ENCODE data around the gene CDC42SE2.

CDC42SE2 gene

GRCh38 chr5:131384616-131385214 lies 120.9 kb downstream of the CDC42SE2 start:
- in situ Hi-C loops (cut with MboI; ENCODE audit: low sequenced_read_pairs) = loop anchor here (25.0 kb wide), 2 partner anchors 222 to 522 kb away; partner anchors contain the start of genes HINT1 and LYRM7

- in situ Hi-C loops (cut with MboI; ENCODE audit: low sequenced_read_pairs) = loop anchor here (25.0 kb wide), 2 partner anchors 224 to 524 kb away; partner anchors contain the start of genes HINT1 and LYRM7
These were observed 122.3 kb downstream of the CDC42SE2 start for GRCh38 chr5:131386124-131386523.

DNA sequence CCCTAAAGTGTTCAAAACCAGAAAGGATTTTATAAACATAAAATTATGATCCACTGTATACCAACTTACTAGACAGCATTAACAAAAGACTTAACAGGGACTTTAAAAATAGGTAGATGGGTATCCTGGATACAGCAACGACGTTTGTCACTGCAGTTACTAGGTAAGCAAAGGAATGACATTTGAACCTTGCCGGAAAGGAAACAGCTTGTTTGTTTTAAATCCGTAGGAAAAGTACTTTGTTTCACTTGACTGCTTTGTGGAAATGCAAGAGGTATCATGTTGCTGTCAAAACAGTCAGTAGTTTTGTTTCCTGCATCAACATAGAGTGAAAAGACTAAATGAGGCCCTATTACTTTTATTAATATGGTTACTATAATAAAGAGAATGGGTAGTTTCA lies 122.9 kb downstream of the CDC42SE2 start:
- in situ Hi-C loops (cut with MboI; ENCODE audit: low sequenced_read_pairs) = loop anchor here (25.0 kb wide), 2 partner anchors 224 to 524 kb away; partner anchors contain the start of genes HINT1 and LYRM7

DNA sequence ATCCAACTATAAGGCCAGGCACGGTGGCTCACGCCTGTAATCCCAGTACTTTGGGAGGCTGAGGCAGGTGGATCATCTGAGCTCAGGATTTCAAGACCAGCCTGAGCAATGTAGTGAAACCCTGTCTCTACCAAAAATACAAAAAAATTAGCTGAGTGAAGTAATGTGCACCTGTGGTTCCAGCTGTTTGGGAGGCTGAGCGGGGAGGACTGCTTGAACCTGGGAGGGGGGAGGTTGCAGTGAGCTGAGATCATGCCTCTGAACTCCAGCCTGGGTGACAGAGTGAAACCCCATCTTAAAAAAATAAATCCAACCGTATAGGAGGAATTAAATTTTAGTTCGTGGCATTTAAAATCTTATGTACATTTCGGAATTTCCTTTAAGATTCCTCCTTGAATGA lies 123.4 kb downstream of the CDC42SE2 start:
- in situ Hi-C loops (cut with MboI; ENCODE audit: low sequenced_read_pairs) = loop anchor here (25.0 kb wide), 2 partner anchors 225 to 525 kb away; partner anchors contain the start of genes HINT1 and LYRM7

- in situ Hi-C loops (cut with MboI; ENCODE audit: low sequenced_read_pairs) = loop anchor here (25.0 kb wide), 2 partner anchors 227 to 527 kb away; partner anchors contain the start of genes HINT1 and LYRM7
These were observed 125.4 kb downstream of the CDC42SE2 start for GRCh38 chr5:131389096-131389868.

- in situ Hi-C loops (cut with MboI; ENCODE audit: low sequenced_read_pairs) = loop anchor here (25.0 kb wide), 2 partner anchors 228 to 528 kb away; partner anchors contain the start of genes HINT1 and LYRM7
These were observed 126.0 kb downstream of the CDC42SE2 start for GRCh38 chr5:131389869-131390265.

- in situ Hi-C loops (cut with MboI; ENCODE audit: low sequenced_read_pairs) = loop anchor here (25.0 kb wide), 2 partner anchors 230 to 530 kb away; partner anchors contain the start of genes HINT1 and LYRM7
These were observed 128.7 kb downstream of the CDC42SE2 start for GRCh38 chr5:131392466-131393095.

DNA sequence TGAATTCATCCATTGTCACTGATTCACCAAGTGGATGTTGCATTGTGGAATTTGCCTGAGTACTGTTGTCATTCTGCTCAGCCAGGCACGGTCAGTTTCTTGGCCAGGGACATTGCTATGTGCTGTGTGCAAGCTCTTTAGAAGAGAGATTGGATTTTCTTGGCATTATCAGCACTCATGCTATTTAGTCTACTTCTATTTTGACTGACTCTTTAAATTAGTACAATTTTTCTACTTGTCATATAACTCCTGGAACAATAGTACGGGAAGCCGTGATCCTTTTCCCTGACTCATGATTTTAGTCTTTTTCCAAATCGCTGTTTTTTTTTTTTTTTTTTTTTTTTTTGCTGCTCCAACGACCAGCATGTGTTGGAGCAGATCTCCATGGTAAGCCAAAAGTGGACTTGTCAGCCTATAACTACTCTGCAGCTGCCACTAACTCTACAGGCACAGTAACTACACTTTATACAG lies 129.7 kb downstream of the CDC42SE2 start:
- in situ Hi-C loops (cut with MboI; ENCODE audit: low sequenced_read_pairs) = loop anchor here (25.0 kb wide), 2 partner anchors 231 to 531 kb away; partner anchors contain the start of genes HINT1 and LYRM7

GRCh38 chr5:131394128-131394527 lies 130.3 kb downstream of the CDC42SE2 start:
- in situ Hi-C loops (cut with MboI; ENCODE audit: low sequenced_read_pairs) = loop anchor here (25.0 kb wide), 2 partner anchors 232 to 532 kb away; partner anchors contain the start of genes HINT1 and LYRM7

DNA sequence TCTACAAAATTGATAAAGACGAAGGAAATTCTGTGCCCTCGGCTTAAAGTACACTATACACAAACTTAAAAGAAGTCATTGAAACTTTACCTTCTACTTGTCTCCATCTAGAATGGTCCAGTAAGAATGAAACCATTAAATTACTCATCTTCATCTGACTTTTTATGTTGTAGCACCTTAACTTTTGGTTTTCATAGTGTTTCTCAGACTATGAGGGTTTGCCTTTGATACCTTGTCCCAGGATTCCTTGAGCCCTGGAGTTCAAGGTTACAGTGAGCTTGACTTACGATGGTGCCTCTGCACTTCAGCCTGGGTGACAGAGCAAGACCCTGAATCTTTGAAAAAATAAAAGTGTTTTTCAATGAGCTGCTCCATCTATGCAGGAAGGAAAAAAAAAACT lies 132.2 kb downstream of the CDC42SE2 start:
- in situ Hi-C loops (cut with MboI; ENCODE audit: low sequenced_read_pairs) = loop anchor here (25.0 kb wide), 2 partner anchors 234 to 534 kb away; partner anchors contain the start of genes HINT1 and LYRM7

DNA sequence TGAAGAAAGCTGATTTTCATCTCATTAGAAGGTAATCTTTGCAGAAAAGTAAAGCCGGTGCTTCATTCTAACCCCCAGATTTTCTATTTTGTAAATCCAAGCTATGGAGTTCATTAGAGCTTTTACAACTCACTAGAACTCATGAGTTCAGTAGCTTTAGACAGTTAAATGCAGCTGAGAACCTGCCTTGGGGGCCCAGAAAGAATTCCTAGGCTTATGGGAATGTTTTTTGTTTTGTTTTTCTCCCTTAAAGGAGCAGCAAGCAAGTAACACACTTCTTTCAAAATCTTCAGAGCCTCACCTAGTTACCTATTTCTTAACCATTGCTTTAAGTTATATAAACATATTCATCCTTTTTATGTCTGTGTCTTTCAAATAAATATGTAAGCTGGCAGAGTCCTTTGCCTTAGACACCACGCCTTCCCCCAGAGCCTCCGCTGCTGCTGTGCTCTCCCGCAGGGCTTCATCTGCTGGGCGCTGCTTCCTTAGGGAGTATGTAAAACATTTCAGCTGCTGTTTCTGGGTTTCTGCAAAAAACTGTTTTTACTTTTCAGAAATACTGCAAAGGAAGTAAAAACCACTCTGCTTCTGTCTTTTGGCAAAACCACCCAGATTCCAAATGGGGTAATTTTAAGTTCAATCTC lies 132.9 kb downstream of the CDC42SE2 start:
- in situ Hi-C loops (cut with MboI; ENCODE audit: low sequenced_read_pairs) = loop anchor here (25.0 kb wide), 2 partner anchors 234 to 534 kb away; partner anchors contain the start of genes HINT1 and LYRM7

DNA sequence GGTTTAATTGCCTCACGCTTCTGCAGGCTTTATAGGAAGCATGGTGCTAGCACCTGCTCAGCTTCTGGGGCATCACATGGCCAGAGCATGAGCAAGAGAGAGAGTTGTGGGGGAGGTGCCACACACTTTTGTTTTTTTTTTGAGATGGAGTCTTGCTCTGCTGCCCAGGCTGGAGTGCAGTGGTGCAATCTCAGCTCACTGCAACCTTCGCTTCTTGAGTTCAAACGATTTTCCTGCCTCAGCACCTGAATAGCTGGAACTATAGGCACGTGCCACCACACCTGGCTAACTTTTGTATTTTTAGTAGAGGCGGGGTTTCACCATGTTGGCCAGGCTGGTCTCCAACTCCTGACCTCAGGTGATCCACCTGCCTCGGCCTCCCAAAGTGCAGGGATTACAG lies 135.2 kb downstream of the CDC42SE2 start:
- in situ Hi-C loops (cut with MboI; ENCODE audit: low sequenced_read_pairs) = loop anchor here (25.0 kb wide), 2 partner anchors 237 to 537 kb away; partner anchors contain the start of genes HINT1 and LYRM7

- in situ Hi-C loops (cut with MboI; ENCODE audit: low sequenced_read_pairs) = no loop called here
These were observed 136.7 kb downstream of the CDC42SE2 start for GRCh38 chr5:131400585-131400984.

DNA sequence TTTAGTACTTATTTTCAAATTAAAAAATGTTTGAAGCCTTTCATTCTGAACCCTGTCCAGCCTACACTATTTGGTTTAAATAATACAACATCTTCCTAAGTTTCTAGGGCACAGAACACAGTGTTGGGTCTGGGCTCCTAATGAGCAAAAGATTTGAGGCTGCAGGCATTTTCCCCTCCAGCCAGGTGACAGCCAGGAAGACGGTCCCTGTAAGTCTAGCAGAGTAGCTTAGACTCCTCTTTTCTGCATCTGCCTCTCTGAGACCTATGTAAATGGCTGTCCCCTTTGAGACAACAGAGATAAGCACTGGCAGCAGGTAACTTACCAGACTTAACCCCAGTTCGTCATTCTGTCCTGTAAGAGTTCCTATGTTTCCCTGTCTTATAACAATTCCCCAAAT lies 141.8 kb downstream of the CDC42SE2 start:
- in situ Hi-C loops (cut with MboI; ENCODE audit: low sequenced_read_pairs) = no loop called here

- in situ Hi-C loops (cut with MboI; ENCODE audit: low sequenced_read_pairs) = no loop called here
These were observed 142.2 kb downstream of the CDC42SE2 start for GRCh38 chr5:131406076-131406475.

- in situ Hi-C loops (cut with MboI; ENCODE audit: low sequenced_read_pairs) = no loop called here
These were observed 143.3 kb downstream of the CDC42SE2 start for GRCh38 chr5:131406975-131407638.

DNA sequence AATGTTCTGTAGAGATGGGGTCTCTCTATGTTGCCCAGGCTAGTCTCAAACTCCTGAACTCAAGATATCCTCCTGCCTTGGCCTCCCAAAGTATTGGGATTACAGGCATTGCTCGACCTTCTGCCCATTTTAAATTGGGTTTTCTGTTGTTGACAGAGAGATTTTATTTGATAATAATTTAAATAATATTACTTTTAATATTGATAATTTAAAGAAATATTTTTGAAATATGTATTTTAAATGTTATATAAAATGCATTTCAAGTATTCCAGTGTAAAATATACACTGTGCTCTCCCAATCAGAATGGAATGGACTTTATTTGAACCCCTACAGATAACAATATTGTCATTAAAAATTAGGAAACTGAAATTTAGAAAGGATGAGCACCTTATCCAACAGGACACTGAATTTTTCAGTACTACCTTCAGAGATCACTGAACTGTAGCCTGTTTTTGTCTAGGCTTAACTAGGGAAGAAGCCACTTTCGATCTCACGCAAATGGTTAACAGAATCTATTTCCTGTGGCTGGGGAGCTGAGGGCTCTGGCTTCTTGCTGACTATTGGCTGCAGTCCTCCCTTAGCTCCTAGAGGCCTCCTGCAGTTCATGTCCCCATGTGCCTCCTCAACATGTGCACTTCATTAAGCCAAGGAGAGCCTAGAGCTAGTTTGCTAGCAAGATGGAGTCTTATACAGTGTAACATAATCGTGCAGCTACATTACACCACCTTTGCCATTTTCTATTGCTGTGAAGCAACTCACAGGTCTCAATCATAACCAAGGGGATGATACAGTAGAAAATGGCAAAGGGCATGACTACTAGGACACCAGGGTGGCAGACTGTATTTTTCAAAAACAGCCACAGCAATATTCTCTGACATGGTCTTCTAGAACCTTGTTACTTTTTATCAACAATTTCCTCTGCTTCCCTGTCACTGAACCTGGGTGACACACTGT lies 150.0 kb downstream of the CDC42SE2 start:
- in situ Hi-C loops (cut with MboI; ENCODE audit: low sequenced_read_pairs) = no loop called here

GRCh38 chr5:131416729-131417128 lies 152.9 kb downstream of the CDC42SE2 start:
- in situ Hi-C loops (cut with MboI; ENCODE audit: low sequenced_read_pairs) = no loop called here

Measured in HL-60/S4 (cell line).